NCI-H187 (cell line): ENCODE measurements around the gene ACR.

Source experiments
- DNase-seq, 2 experiments: peaks; one replicate each; lab custom pipeline; 2025; lab: John Stamatoyannopoulos, UW

Gene ACR

DNA sequence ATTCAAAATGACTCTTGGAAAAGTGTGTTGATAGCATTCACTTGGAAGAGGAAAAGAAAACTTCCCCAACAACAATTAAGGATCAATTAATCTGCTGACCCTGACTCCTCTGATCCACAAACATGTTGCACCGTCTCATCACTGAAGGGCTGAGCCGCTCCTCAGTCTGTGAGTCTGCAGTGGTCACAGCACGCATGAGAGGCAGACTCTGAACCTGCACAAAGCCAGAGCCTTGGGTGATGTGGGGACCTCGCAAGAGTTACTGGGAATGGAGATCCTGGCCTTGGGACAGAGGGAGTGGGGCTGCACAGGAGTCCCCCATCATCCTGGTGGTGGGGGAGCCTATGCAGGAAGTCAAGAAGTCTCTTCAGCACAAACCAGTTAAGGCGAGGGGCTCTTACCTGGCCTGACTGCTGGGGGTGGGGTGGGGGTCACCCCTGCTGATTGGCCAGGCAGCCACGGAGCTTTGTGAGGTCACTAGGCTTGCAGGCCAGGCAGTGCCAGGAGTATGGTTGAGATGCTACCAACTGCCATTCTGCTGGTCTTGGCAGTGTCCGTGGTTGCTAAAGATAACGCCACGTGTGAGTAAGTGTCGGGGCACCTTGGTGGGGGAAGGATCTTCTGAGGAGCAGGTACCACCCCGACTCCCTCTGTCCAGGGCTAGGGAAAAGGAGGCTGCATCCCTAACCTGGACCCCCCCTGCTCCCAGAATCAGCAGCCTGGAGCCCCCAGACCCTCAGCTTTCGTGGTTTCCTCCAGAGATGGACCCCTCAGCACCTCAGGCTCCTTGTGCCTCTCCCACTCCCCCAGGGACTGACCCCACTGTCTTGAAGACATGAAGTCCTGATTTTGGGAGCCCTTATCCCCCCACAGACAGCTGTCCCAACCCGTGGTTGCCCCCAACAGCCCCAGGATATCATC, at the start of gene ACR:
Gene ACR, plus strand, starts transcription at position 477 of the 921 bp plus-strand sequence. Its CDS starts 32 bp downstream, at position 509.
- DNase-seq = no peak

DNA sequence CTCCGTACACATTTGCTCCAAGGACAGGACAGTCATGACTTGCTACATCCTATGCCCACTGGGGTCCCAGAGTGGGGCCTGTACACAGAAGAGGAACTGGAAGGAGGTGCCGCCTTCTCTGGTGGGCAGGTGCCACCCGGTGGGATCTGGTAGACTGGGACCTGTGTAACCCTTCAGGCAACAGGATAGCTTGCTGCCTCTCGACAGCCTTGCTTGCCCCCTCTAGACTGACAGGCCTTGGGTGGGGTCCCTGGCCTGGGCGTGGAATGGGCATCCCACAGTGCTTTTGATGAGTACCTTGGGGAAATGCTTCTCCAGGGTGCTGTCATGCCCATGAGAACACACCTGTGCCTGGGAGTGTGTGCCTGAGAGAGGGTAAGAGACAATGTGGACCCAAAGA, 49.6 kb upstream of the ACR start:
- no peak for DNase-seq

DNA sequence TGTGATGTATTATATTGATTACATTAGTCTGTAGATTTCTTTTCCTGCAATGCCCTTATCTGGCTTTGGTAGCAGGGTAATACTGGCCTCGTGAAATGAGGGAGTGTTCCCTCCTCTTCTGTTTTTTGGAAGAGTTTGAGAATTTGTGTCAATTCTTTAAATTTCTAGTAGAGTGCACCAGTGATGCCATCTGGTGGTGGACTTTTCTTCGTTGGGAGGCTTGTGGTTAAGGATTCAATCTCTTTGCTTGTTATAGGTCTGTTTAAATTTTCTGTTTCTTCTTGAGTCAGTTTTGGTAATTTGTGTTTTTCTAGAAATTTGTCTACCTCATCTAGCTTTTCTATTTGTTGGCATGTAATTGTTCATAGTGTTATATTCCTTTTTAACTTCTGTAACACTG, 46.5 kb upstream of the ACR start:
- no peak for DNase-seq

DNA sequence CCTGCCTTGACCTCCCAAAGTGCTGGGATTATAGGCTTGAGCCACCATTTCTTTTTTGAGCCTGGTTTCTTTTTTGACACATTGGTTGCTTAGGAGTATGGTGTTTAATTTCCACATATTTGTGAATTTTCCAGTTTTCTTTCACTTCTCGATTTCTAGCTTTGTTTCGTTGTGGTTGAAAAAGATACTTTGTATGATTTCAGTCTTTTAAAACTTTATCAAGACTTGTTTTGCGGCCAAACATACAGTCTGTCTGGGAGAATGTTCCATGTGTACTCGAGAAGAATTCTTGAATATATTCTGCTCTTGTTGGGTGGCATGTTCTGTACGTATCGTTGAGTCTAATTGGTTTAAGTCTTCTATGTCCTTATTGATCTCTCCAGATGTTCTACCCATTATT, 44.5 kb upstream of the ACR start:
- DNase-seq = no peak

DNA sequence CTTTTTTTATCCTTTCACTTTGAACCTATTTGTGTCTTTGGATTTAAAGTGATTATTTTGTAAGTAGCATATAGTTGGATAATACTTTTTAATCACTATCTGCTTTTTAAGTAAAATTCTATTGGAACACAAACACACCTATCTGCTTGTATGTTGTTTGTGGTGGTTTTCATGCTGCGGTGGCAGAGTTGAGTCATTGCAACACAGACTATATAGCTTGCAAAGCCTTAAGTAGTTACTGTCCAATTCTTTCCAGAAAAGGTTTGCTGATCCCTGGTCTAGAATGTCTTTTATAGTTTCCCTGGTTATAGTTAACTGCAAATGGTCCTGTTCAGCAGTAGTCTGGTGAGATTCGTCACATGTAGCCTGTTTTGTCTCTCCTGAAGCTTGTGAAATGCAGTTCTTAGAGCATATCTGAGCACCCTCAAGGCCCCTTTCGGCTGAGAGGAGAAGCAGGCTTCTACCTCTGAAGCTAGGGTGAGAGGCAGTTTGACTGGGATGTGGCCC, 43.9 kb upstream of the ACR start:
- DNase-seq = no peak

DNA sequence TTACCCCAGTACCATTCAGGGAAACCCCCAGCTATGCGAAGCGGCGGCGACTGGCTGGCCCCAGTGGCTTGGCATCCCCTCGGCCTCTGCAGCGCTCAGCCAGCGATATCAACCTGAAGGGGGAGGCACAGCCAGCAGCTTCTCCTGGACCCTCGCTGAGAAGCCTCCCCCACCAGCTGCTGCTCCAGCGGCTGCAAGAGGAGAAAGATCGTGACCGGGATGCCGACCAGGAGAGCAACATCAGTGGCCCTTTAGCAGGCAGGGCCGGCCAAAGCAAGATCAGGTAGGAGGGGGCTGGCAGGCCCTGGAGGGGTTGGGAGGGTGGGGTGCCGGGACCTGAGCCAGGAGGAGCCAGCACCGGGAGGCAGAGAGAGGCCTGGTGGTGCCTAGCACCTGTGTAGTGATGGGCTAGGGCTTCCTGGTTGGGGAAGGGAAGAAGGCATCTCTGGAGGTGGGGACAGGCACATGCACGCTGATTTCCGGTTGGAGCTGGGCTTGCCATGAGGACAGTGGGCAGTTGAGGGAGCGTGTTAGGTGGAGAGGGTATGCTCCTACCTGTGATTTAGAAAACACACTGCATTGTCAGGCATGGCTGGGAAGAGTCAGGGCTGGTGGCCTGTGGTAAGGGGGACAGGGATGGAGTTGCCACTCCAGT, 43.1 kb upstream of the ACR start:
- DNase-seq = no peak

DNA sequence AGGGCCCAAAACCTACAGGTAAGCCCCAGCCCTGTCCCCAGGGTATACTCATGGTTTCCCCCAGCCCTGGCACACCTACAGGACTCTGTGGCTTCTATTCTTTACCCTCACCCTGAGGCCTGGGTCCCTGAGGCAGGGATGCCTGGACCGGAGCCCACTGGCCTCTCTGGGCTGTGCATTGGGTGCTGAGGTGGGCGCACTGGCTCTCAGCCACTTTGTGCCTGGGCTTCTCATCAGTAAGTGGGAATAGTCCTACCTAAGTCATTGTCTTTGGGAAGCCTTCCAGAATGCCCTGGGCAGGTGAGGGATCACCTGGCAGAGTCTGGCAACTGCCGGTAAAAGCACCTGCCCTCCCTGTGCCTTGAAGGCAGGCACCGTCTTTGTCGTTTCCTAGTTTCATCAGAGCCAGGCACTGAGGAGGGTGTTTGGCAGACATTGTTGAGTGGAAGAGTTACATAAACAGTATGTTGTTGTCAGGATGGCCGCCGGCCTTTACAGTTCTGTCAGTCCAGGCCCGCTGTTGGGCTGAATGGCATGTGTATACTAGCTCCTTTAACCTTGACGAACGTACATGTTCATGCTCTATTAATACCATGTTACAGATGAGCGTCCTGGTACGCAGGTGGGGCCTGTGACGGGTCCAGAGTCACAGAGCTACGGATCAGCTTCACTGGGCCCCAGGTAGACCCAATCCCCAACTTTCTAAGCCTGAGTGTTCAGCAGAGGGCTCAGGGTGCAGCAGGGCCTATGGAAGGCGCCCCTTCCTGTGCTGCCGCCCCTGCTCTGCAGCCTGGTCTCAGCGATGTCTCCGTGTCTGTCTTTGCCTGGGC, 42.4 kb upstream of the ACR start:
- no peak for DNase-seq

DNA sequence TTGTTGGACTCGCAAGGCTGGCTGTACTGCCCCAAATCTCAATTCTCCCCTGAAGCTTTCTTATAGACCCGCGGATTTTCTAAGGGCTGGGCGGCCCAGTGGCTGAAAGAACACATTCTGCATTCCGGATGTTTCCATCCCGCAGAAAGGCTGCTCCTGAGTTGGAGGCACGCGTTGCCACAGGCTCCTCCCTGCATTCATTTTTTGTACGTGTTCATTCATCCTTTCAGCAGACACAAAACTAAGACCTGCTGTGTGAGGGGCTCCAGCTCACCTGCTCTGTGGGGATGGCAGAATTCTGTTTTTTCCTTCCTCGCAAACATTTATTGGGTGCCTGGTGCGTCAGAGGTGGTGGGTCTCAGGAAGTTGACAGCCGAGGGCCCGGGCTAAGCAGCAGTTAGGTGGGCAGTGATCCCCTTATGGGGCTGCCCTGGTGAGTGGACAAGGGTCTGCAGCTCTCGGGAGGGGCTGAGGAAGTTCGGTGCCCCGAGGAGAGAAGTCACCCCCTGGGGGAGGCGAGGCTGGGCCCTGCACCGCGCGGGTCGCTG, 41.7 kb upstream of the ACR start:
- no peak for DNase-seq

DNA sequence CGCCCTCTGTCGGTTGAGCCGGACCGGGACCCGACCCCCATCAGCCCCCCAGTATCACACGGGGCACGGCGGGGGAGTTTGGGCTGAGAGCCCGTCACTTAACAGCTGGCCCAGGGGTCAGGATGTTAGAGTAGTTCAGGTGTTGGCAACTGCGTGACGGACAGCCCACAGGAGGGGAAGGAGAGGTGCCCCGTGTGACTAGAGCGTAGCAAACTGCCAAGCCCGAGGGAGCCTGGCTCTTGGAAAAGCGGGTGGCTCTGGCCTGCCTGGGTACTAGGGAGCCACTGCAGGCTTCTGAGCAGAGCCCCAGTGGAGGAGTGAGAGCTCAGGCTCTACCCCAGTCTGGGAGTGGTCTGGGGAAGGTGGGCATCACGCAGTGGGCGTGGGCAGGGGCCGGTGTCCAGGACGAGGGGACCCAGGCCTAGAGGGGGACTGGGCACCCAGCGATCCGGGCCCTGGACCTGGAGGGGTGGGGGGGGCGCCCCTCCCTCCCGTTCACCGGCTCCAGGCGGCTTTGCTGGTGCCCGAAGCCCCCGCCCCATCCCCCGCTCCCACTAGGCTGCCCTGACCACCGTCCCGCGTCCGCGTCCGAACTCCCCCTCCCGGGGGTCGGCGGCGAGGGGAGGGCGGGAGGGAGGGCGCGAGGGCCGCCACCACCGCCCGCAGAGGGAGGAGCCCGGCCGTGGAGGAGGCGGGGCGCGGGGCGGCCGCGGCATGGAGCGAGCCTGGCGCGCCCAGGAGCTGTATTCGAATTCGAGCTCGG, 41.0 kb upstream of the ACR start:
- DNase-seq = no peak

DNA sequence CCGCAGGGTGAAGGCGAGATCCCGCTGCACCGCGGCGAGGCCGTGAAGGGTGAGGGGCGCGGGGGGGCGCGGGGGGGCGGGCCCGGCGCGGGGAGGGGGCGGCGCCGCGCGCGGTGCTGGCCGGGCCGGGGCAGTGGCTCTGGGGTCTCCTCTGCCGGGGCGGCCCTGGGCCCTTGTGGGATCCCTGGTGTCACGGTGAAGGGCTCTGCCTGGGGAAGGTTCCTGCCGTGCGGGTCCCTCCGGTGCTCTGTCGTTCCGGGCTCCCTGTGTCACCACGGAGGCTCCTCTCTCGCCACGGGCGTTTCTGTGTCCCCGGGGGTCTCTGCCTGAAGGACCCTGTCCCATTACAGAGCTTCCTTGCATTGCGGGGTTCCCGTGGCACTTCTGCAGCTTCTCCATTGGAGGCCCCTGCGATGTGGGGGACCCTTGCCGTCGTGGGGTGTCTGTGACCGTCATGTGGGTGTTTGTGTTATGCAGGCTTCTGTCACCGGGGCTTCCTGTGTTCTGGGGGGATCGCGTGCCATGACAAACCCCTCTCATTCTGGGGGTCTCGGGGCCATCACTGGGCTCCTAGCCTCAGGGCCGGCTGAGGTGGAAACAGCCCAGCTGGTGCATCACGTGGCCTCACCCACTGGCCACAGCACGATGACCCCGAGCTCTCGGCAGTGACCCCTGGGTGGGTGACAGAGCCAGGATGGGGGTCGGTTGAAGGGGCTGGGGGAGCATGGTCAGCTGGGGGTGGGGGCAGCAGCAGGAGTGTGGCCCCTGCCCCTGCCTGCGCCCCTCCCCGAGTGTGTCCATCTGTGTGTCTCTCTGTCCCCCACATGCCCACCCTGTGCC, 40.1 kb upstream of the ACR start:
- DNase-seq = no peak

DNA sequence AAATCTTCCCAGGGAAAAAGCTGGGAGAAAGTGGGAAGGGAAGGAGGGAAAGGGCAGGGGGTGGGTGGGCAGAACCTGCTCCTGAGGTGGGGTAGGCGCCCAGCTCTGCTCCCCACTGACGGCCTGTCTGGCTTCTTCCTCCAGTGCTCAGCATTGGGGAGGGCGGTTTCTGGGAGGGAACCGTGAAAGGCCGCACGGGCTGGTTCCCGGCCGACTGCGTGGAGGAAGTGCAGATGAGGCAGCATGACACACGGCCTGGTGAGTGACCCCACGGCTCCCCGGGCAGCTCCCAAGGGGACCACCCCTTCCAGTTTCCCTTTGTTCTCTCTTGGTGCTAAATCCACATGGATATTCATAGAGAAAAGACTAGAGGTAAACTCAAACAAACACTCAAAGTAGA, 39.5 kb upstream of the ACR start:
- DNase-seq = no peak

DNA sequence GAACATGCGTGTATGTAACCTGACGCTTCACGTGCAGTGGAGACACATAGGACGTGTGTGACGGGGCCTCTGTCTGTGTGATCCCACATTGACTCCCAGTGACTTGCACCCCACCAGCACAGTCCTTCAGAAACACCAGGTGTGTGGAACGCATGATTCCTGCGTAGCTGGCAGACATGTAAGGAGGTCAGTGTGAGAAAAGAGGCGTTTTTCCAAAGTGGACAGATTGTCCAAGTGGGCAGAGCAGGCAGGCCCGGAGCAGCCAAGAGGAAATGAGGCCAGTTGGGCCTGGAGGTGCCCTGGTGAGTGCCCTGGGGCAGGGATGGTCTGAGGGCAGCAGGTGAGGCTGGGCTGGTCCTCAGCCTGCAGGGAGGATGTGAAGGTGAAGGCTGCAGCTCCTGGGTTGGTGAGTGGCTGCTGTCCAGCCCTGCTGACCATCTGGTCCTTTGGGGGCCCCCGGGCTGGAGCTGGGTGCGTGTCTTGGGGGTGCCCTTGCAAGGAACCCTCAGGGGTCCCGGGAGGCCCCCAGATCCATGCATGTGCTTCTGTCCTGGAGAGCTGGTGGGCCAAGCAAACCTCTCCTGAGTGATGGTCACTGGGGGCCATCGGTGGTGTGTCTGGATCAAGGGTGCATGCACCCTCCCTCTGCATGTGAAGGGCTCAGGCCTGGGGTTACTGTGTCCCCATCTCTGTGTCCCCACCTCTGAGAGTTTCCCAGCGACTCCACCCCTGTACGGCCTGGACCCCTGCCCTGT, 38.8 kb upstream of the ACR start:
- DNase-seq = no peak

DNA sequence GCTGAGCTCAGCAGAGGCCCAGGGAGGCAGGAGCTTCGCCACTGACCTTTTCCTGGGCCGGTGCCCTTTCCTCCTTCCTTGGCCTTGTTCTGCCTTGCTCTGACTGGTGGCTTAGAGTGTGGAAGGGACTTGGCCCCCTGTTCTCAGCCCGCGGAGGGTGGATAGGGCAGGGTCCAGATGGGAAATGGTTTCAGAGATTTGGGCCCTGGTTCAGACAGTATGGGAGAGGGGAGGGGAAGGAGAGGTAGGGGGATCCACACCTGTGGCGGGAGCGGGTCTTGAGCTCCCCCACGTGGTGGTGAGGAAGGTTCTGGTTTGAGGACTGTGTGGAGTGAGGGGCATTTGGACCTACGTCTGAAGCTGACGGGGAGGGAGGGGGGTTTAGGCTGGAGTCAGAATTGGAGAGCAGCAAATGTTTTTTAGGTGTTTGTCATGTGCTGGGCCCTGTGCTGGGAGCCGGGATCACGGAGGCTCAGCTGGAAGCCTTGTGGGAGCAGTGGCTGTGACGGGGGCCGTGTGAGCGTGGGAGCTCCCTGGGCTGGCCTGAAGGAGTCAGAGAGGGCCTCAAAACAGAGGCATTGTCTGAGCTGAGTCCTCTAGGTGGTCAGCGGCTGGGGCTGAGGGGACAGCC, 38.1 kb upstream of the ACR start:
- DNase-seq = no peak

DNA sequence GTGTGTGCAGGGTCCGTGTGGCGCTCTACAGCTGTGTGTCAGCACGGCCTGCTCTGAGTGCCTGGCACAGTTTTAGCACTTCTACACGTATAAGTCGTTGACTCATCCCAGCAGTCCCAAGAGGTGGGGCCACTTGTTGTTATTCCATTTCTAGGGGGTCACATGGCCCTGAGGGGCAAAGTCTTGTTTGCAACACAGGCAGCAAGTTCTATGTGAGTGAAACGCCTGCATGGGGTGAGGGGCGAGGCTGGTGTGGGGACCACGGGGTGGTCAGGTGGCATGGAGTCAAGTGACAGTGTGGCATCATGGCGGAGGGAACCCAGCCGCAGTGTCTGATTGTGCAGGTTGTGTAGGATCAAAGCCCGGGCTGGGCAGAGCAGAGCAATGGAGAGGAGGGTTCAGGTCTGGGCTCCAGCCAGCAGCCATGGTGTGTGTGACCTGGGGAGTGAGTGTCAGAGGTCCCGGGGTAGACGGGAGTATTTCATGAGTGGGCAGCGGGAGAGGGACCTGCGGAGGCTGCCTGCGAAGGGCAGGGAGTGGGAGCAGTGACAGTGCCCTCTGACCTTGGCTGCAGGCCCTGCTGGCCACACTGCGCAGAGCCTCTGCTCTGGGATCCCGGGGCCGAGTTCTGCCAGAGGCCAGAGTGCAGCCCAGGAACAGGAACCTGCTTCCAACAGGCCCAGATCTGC, 37.5 kb upstream of the ACR start:
- no peak for DNase-seq

DNA sequence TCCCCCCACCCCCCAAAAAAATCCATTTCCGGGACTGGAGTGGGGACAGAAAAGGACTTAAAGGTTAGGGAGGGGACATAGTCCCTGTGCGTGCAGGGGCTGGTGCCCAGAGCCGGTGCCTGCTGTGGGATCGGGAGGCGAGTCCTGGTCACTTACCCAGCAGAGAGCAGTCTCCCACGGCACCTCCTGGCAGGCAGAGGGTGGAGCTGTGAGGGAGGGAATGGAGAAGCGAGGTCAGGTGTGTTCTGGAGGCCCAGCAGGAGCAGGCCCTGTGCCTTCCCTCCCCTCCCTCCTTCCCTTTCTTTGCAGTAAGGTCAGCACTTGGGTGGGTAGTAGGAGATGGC, 37.0 kb upstream of the ACR start:
- no peak for DNase-seq

DNA sequence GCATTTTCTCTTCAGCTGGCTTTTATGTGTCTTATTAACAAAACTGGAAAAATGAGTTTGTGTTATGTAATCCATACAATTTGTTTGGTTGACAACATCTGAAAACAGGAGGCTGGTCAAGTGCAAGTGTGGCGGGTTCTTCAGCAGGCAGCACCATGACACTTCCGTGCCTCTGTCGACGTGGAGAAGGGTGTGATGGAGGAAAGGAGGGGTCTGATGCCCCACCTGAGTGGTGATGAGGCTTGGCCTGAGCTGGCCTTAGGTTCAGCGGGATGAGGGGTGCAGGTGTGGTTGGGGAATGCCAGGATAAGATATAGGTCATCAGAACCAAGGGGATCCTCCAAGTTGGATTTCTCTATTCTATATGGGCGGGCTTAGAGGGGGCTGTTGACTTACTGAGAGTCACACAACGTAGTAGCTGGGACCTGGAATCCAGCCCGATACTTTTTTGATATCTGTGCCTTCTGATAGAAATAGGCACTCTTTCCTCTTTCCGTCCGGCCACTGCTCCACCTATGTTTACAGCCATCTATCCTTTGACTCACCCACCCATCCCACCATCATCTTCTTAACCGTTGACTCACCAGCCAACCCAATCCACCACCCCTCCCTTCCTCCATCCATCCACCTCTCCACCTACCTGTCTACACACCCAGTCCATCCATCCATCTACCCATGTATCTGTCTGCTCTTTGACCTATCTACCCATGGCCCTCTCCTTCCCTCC, 36.4 kb upstream of the ACR start:
- DNase-seq = no peak

DNA sequence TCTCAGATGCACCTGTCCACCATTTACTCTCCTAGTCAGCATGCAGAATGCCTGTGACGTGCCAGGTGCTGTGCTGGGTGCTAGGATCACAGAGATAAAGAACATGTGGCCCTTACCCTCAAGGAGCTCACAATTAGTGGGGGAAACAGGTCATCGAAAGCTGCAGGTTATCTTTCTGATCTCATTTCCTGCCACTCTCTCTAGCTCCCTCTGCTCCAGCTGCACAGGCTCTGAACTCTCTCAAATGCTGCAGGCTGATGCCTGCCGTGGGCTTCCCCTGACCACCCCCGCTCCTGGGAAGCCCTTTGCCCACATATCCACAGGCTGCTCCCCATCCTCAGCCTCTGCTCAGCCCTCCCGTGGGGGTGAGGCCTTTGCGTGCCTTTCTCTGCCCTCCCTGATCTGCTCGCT, 35.7 kb upstream of the ACR start:
- DNase-seq = no peak
